Nephron (organoid): ENCODE data around the gene UQCRQ.

Experiments used
- H3K27ac Mint-ChIP-seq, 3 experiments: 2 replicates each; pipeline ENCODE4 v1.8.0; 2020; ENCODE audit warnings: mixed read lengths in 3 of 3, mild to moderate bottlenecking in 2 of 3, moderate library complexity in 1 of 3
- H3K27me3 Mint-ChIP-seq: 2 replicates; pipeline ENCODE4 v1.8.0; 2021; ENCODE audit warnings: low read depth, mild to moderate bottlenecking, moderate library complexity, mixed read lengths
- H3K36me3 Mint-ChIP-seq: 2 replicates; pipeline ENCODE4 v1.8.0; 2020; ENCODE audit warnings: low read depth, mixed read lengths
- H3K4me1 Mint-ChIP-seq: 2 replicates; pipeline ENCODE4 v1.8.0; 2020; ENCODE audit warnings: mixed read lengths
- H3K4me3 Mint-ChIP-seq, 3 experiments: 2 replicates each; pipeline ENCODE4 v1.8.0; 2020; ENCODE audit warnings: mild to moderate bottlenecking in 3 of 3, mixed read lengths in 3 of 3, moderate library complexity in 2 of 3
- H3K9me3 Mint-ChIP-seq: 2 replicates; pipeline ENCODE4 v1.8.0; 2020; ENCODE audit warnings: mixed read lengths
- CTCF ChIP-seq, 3 experiments: fragments of 200-600 bp; sonication (generic); IDR thresholded peaks; one replicate each; pipeline ENCODE4 v1.5.0; 2021; ENCODE audit warnings: antibody characterized with exemption in 3 of 3; ENCODE audit not compliant: unreplicated experiment in 3 of 3

Gene UQCRQ

GRCh38 chr5:132907161-132907560 lies 40.7 kb downstream of the UQCRQ start:
- Mint-ChIP-seq H3K36me3 (peaks cover 60% of the 10 kb centered on the region), H3K4me1 (peaks cover 7% of the 10 kb centered on the region), H3K9me3 (no peaks in the 10 kb centered on the region), H3K27me3 (no peaks in the 10 kb centered on the region), H3K27ac (no peak overlapping the region), H3K4me3 (no peak overlapping the region)
- TF ChIP-seq CTCF (IDR thresholded peaks at IDR 0.05; ENCODE audit: unreplicated experiment in 3 of 3) = no peak

- Mint-ChIP-seq H3K27me3 (no peaks in the 10 kb centered on the region), H3K27ac (no peak overlapping the region), H3K4me3 (no peak overlapping the region), H3K36me3 (peaks cover 64% of the 10 kb centered on the region), H3K9me3 (no peaks in the 10 kb centered on the region), H3K4me1 (peaks cover 7% of the 10 kb centered on the region)
- TF ChIP-seq CTCF (IDR thresholded peaks at IDR 0.05; ENCODE audit: unreplicated experiment in 3 of 3) = no peak
Observed at GRCh38 chr5:132909702-132910101, 43.3 kb downstream of the UQCRQ start.

- no peaks in the 10 kb centered on the region for H3K9me3 Mint-ChIP-seq
- no peak overlapping the region for H3K27ac Mint-ChIP-seq
- no peak overlapping the region for H3K4me3 Mint-ChIP-seq
- peaks cover 63% of the 10 kb centered on the region for H3K36me3 Mint-ChIP-seq
- TF ChIP-seq CTCF (IDR thresholded peaks at IDR 0.05; ENCODE audit: unreplicated experiment in 3 of 3) = no peak
- H3K4me1 Mint-ChIP-seq = no peaks in the 10 kb centered on the region
- no peaks in the 10 kb centered on the region for H3K27me3 Mint-ChIP-seq
Observed at GRCh38 chr5:132915681-132916080, 49.2 kb downstream of the UQCRQ start.

GRCh38 chr5:132916086-132916485 lies 49.6 kb downstream of the UQCRQ start:
- Mint-ChIP-seq H3K27me3 (no peaks in the 10 kb centered on the region), H3K9me3 (no peaks in the 10 kb centered on the region), H3K27ac (no peak overlapping the region), H3K4me1 (no peaks in the 10 kb centered on the region), H3K36me3 (peaks cover 63% of the 10 kb centered on the region), H3K4me3 (no peak overlapping the region)
- TF ChIP-seq CTCF (IDR thresholded peaks at IDR 0.05; ENCODE audit: unreplicated experiment in 3 of 3) = no peak
